Central memory CD8-positive, alpha-beta T cell (primary cell): ENCODE measurements around the gene HDAC4.
A peak's percentile ranks its signal among the peaks of the same experiment; 100 is the strongest.

Source experiments
- ATAC-seq: fragments of 150-1000 bp; cut with Tn5 transposase; replicated peaks from 2 replicates; pipeline ENCODE4 v1.10.0; 2022; ENCODE audit warnings: mild to moderate bottlenecking, moderate FRiP score, moderate number of reproducible peaks; ENCODE audit not compliant: poor library complexity, severe bottlenecking; ENCODE audit errors: extremely low read depth
- DNase-seq, 2 donors: peaks; one replicate each; pipeline ENCODE4 v3.0.0; 2021; ENCODE audit warnings: low spot score in 2 of 2
- H3K27ac Mint-ChIP-seq: one replicate; pipeline ENCODE4 v1.8.0; 2022; ENCODE audit warnings: low read depth, mild to moderate bottlenecking, moderate library complexity, mixed read lengths
- H3K27me3 Mint-ChIP-seq: one replicate; pipeline ENCODE4 v1.8.0; 2022; ENCODE audit warnings: mixed read lengths
- H3K36me3 Mint-ChIP-seq: one replicate; pipeline ENCODE4 v1.8.0; 2022; ENCODE audit warnings: mild to moderate bottlenecking, moderate library complexity, mixed read lengths; ENCODE audit not compliant: insufficient read depth
- H3K4me1 Mint-ChIP-seq: one replicate; pipeline ENCODE4 v1.8.0; 2022; ENCODE audit warnings: mixed read lengths
- H3K4me3 Mint-ChIP-seq: one replicate; pipeline ENCODE4 v1.8.0; 2022; ENCODE audit warnings: mild to moderate bottlenecking, moderate library complexity, mixed read lengths
- H3K9me3 Mint-ChIP-seq: one replicate; pipeline ENCODE4 v1.8.0; 2022; ENCODE audit warnings: mixed read lengths

The HDAC4 gene

DNA sequence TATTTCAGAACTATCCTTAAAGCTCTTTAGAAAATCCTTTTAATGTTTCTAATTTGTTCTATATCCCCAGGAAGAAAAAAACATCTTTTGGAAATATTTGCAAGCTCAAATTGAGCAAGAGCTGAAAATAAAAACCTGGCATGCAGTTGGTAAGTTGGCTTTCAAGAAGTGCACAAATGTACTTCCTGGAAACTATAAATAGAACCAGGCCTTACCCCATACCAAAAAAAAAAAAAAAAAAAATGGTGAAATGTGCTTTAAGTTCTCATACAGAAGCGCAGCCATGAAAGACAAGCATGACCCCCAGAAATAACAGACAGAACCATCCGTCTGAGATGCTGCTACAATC lies 178.5 kb downstream of the HDAC4 start:
- H3K4me1 Mint-ChIP-seq: peaks cover 79% of the 10 kb centered on the region
- peak overlapping the region; percentile 70 for H3K27ac Mint-ChIP-seq
- ATAC-seq (no peak), DNase-seq (no peak)
- peaks cover 2% of the 10 kb centered on the region for H3K36me3 Mint-ChIP-seq
- H3K4me3 Mint-ChIP-seq: peak overlapping the region; percentile 20
- no peaks in the 10 kb centered on the region for H3K27me3 Mint-ChIP-seq
- H3K9me3 Mint-ChIP-seq: no peaks in the 10 kb centered on the region

DNA sequence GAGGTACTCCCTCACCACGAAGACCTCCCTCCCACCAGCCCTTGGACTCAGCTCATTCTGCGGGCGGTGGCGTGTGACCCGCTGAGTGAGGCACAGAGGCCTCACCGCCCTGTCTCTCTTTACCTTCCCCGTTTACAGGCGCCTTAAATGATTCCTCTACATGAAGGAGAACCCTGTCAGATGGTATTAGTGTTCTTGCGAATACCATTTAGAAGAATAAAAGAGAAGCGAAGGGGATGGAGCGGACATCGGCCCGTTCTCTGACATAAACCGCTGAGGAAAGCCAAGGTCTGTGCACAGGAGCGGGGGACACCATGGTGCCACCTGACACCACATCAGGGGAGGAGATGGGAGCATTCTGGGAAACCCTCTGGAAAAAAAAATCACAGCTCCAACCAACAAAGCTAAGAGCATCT lies 179.8 kb downstream of the HDAC4 start:
- no peaks in the 10 kb centered on the region for H3K27me3 Mint-ChIP-seq
- no peak overlapping the region for H3K27ac Mint-ChIP-seq
- no peak overlapping the region for H3K4me3 Mint-ChIP-seq
- no peaks in the 10 kb centered on the region for H3K9me3 Mint-ChIP-seq
- peaks cover 2% of the 10 kb centered on the region for H3K36me3 Mint-ChIP-seq
- DNase-seq: no peak
- H3K4me1 Mint-ChIP-seq: peaks cover 80% of the 10 kb centered on the region
- ATAC-seq: no peak

DNA sequence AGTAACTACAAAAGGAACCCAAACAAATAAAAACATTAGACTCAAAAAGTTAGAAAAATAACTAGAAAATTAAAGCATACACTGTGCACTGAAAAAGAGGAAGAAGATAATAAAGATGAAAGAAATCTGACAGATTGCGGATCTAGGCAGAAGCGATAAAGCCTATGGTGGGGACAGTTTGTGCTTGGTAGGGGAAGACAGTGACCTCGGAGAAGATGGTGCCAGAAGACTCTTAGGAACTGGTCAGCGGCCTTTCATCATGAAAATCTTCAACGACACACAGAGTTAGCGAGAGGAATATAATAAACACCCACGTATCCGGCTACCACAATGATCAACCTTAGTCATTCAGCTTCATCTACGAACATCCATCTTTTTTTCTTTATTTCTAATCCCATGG lies 180.5 kb downstream of the HDAC4 start:
- Mint-ChIP-seq H3K4me1 (peaks cover 79% of the 10 kb centered on the region), H3K9me3 (no peaks in the 10 kb centered on the region), H3K27me3 (no peaks in the 10 kb centered on the region), H3K4me3 (no peak overlapping the region), H3K27ac (no peak overlapping the region), H3K36me3 (peaks cover 2% of the 10 kb centered on the region)
- ATAC-seq (no peak), DNase-seq (no peak)

DNA sequence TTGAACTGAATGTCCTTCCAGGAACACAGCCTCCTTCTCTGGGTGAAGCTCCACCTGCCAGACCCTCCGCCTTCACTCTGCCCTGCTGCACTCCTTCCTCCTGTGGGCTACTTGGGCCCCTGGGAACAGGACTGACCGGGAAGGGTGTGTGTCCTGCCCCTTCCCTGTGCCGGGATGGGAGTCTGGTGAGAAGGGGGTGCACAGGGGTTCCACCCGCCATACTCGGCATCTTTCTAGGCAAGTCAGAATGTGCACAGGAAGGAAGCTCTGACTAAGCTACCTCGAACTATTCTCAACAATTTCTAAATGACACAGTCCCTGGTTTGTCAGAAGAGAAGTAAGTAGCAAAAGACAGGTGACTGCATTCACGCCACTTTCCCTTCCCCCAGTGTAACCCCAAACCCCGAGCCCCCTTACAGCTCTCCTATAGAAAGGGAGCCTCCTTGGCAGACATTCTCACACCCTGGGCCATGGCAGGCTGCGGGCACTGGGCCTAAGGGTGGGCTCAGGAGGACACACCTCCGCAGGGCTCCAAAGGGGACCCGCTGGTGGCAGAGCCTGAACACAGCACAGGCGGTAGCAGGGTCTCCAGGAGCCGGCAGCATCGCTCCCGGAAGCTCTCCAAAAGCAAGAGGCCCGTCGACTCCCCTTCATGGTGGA lies 184.1 kb downstream of the HDAC4 start:
- DNase-seq: no peak
- Mint-ChIP-seq H3K9me3 (no peaks in the 10 kb centered on the region), H3K36me3 (no peaks in the 10 kb centered on the region), H3K4me3 (peak overlapping the region; percentile 54), H3K27ac (peak overlapping the region; percentile 83), H3K4me1 (peaks cover 74% of the 10 kb centered on the region), H3K27me3 (no peaks in the 10 kb centered on the region)
- ATAC-seq: no peak

DNA sequence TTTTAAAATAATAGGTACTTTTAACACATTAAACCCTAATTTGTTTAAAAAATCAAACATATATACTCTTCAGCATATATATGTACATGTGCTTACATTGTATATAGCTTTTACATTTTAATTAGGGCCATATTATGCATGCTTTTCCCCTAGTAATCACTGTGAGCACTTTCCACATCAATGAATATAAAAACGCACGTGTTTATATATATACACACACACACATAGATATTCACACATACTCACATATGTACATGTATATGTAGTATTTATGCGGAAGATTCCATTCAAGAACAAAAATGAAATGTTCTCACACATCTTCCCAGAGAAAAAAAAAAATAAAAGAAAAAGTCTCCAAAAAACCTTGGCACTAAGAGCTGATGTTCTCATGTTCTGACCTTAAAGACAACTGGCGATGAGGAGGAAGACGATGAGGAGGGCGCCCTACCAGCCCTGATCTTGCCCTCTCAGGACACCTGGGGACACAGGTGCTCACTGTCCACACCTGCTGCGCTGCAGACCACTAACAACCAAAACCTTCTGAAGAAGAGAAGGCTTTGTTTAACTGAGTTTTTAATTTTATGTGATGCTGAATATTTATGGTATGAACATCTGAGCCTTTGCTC lies 184.7 kb downstream of the HDAC4 start:
- peaks cover 73% of the 10 kb centered on the region for H3K4me1 Mint-ChIP-seq
- H3K9me3 Mint-ChIP-seq: no peaks in the 10 kb centered on the region
- ATAC-seq (no peak), DNase-seq (no peak)
- no peaks in the 10 kb centered on the region for H3K27me3 Mint-ChIP-seq
- H3K4me3 Mint-ChIP-seq: peak overlapping the region; percentile 54
- peak overlapping the region; percentile 83 for H3K27ac Mint-ChIP-seq
- no peaks in the 10 kb centered on the region for H3K36me3 Mint-ChIP-seq

DNA sequence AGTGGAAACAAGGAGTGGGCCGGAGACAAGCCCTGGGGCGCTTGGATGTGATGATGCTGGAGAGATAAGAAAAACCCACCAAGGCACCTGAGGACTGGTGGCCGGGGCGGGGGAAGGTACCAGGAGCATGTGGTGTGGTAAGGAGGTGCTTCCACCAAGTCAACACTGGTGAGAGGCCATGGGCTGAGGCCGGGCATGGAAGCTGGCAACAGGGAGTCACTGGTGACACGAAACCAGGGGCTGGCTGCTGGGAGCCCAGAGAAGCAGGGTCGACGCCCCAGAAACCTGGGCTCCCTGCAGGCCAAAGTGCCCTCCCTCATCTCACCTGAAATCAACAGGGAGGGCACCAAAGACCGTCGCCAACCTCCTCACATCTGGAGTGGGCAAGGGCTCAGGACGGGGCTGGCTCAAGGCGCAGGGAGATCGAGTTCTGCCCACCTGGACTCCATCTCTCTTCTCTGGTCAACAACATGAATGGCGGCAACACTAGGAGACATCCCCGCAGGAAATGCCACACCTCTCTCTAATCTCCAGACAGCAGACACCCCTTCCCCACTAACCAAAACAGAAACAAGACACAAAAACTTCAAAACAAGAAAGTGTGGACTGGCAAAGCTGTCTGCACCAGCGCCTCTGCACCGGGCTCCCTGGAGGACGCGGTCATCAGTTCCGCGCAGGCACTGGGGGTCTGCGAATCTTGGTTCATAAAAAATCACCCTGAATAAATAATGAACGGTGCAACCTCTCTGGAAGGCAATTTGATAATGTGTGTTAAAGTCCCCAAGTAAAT lies 185.5 kb downstream of the HDAC4 start:
- no peaks in the 10 kb centered on the region for H3K27me3 Mint-ChIP-seq
- ATAC-seq (no peak), DNase-seq (no peak)
- no peak overlapping the region for H3K4me3 Mint-ChIP-seq
- H3K36me3 Mint-ChIP-seq: no peaks in the 10 kb centered on the region
- no peaks in the 10 kb centered on the region for H3K9me3 Mint-ChIP-seq
- H3K4me1 Mint-ChIP-seq: peaks cover 66% of the 10 kb centered on the region
- no peak overlapping the region for H3K27ac Mint-ChIP-seq

DNA sequence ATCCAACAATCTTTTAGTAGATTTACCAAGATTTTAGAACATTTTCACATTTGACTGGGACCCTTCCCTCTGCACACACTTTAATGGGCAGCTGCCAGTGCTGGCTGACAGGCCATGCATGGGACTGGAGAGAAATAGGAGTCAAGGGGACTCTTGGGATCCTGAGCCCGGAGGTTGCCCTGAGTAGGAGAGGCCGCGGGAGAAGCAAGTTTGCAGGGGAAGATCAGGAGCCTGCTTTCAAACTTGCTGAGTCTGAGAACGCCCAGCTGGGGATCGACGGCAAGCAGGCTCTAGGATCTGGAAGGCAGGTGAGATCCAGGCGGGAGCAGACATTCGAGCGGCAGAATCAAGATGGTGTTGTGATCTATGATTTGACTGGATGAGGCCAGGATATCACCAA lies 186.1 kb downstream of the HDAC4 start:
- peaks cover 65% of the 10 kb centered on the region for H3K4me1 Mint-ChIP-seq
- H3K9me3 Mint-ChIP-seq: no peaks in the 10 kb centered on the region
- H3K27me3 Mint-ChIP-seq: no peaks in the 10 kb centered on the region
- no peak for ATAC-seq
- no peak for DNase-seq
- H3K36me3 Mint-ChIP-seq: no peaks in the 10 kb centered on the region
- H3K4me3 Mint-ChIP-seq: no peak overlapping the region
- no peak overlapping the region for H3K27ac Mint-ChIP-seq

DNA sequence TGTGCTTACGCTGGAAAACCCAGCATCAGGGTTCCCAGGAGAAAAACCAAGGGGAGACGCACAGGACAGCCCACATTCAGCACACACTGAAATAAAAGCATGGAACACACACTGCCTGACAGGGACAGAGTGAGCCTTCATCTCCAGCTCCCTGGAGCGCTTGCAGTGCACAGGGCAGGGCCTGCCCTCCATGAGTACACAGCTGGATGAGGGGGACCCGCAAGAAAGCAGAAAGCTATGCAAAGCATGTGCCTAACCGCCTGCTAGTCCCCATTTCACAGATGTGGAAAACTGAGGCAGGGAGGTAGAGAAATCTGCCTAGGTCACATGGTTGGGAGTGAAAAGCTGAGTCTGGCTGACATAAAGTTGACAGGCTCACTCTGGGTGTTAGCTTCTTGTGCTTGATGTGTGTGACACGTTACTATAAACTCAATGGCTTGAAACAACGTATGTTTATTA lies 187.1 kb downstream of the HDAC4 start:
- no peak for DNase-seq
- no peaks in the 10 kb centered on the region for H3K36me3 Mint-ChIP-seq
- ATAC-seq: no peak
- H3K4me1 Mint-ChIP-seq: peaks cover 67% of the 10 kb centered on the region
- no peak overlapping the region for H3K27ac Mint-ChIP-seq
- H3K27me3 Mint-ChIP-seq: no peaks in the 10 kb centered on the region
- H3K9me3 Mint-ChIP-seq: no peaks in the 10 kb centered on the region
- no peak overlapping the region for H3K4me3 Mint-ChIP-seq

DNA sequence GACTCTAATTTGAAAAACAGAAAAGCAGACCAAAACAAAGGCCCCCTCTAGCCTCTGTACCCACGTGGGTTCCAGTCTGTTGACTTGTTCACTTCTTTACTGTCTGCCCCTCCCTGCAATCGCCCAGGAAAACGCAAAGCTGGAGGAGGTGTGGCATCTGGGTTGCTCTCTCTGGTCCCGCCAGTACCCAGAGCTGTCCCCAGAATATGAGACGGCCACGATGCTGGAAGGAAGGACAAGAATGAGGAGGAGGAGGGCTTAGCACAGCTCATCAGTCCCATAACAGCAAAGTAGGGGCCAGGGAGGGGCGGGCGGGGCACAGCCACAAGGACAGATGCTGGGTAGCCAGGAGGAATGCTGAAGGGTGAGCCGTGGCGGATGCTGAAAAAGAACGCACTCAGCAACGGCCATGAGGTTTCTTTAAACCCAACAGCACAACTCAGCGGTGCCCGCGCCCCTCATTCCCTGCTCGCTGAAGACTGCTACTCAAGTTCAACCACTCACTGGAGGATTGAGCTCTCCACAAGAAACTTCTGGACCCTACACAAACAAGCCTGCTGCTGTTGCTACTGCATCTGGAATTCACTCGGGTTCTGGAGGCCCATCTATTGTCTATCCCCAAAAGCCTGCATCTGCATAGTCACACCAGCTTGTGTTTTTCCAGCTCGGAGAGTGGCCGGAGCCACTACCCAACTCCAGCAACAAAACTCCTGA lies 187.7 kb downstream of the HDAC4 start:
- Mint-ChIP-seq H3K27ac (no peak overlapping the region), H3K4me3 (no peak overlapping the region), H3K4me1 (peaks cover 72% of the 10 kb centered on the region), H3K36me3 (no peaks in the 10 kb centered on the region), H3K9me3 (no peaks in the 10 kb centered on the region), H3K27me3 (no peaks in the 10 kb centered on the region)
- ATAC-seq (no peak), DNase-seq (no peak)

DNA sequence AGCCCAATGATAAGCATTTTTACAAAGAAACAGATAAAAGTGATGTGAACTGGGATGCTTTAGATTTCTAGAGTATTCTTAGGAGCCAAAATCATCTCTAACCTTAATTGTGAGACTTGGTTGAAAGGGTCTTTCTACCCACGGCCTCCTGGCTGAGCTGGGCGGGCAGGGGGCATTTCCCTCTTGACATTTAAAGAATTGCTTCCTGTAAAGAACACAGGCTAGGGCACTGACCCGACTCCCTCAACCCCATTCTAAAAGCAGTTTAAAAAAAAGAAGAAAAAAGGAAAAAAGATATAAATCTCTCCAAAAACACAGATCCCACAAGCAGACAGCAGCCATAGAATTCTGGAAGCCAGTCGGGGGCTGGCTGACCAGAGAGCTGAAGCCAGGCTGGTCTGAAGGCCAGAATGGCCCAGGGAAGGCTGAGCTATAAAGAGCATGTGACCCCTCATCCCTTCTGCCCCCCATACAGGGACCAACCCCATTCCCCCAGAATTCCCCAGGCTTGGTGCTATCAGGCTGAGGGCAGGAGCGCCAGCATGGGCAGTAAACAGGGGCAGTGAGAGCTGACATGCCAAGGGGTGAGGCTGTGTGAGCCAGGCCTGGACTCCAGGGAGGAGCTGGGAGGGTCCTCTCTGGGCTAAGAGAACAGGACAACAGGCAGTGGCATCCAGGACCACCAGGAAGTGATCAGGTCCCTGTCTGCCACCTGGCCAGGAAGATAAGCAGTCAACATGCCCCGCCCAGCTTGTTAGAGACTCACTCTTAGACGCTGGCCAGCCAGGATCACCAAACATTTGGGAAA lies 188.5 kb downstream of the HDAC4 start:
- Mint-ChIP-seq H3K9me3 (no peaks in the 10 kb centered on the region), H3K4me3 (no peak overlapping the region), H3K27ac (peak overlapping the region; percentile 62), H3K4me1 (peaks cover 65% of the 10 kb centered on the region), H3K36me3 (no peaks in the 10 kb centered on the region), H3K27me3 (no peaks in the 10 kb centered on the region)
- ATAC-seq (no peak), DNase-seq (no peak)

DNA sequence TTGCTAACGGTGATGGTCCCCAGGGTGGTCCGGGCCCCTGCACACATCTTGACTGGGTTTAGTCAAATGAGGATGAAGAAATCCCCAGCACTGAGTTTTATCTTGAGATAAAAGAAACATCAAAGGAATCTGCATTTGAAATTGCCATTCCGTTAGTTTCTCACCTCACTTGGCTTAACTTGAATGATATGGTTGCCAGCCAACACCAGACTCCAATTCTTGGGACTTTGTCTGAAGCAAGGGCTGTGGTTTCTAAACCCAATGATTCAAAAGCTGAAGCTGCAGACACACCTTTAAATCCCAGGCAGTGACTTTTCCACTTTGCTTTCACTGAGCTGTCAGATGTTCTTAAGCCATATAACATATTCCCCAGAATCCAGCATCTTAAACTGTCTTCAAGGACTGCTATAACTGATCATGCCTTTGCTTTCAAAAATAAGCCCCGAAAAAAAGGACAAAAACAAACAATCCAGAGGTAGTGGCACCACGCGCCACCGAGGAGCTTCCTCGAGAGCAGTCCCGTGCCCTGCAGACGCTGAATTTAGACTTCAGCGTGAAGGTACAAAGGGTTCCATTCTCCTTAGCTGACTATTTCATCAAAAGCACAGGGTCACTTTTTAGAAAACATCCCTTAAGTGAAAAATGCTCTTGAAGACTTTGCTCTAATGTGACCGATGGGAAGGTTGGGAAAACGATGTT lies 189.3 kb downstream of the HDAC4 start:
- H3K4me1 Mint-ChIP-seq: peaks cover 65% of the 10 kb centered on the region
- H3K9me3 Mint-ChIP-seq: no peaks in the 10 kb centered on the region
- no peaks in the 10 kb centered on the region for H3K36me3 Mint-ChIP-seq
- ATAC-seq (no peak), DNase-seq (no peak)
- H3K4me3 Mint-ChIP-seq: no peak overlapping the region
- peak overlapping the region; percentile 62 for H3K27ac Mint-ChIP-seq
- H3K27me3 Mint-ChIP-seq: no peaks in the 10 kb centered on the region
